ENCODE data around the gene RYR2.
A peak's percentile ranks its signal among the peaks of the same experiment; 100 is the strongest.
"Not testable (repeated sequence)": the region's sequence is repeated elsewhere in the genome, so short reads cannot be mapped to it uniquely, and the experiment has no call there.

The RYR2 gene

DNA sequence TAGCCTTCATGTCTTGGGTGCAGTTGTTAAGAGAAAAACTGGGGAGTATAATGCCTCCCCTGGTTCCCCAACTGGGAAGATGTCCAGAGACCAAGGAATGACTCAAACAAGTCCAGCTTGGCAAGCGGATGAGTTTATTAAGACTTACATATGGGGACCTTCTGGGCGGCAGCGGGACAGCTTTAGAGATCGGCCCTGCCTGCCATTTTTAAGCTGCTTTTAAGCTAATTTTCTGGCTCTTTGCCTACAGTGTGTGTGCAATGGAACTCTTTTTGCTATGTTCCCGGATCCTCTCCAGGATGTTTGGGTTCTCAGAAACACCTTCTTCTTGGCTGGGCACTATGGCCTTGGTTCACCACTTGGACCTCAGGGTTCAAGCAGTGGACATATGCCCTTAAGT is 99.5 kb downstream of the RYR2 start:
- no peak for DNase-seq (ENCODE audit: low spot score)

DNA sequence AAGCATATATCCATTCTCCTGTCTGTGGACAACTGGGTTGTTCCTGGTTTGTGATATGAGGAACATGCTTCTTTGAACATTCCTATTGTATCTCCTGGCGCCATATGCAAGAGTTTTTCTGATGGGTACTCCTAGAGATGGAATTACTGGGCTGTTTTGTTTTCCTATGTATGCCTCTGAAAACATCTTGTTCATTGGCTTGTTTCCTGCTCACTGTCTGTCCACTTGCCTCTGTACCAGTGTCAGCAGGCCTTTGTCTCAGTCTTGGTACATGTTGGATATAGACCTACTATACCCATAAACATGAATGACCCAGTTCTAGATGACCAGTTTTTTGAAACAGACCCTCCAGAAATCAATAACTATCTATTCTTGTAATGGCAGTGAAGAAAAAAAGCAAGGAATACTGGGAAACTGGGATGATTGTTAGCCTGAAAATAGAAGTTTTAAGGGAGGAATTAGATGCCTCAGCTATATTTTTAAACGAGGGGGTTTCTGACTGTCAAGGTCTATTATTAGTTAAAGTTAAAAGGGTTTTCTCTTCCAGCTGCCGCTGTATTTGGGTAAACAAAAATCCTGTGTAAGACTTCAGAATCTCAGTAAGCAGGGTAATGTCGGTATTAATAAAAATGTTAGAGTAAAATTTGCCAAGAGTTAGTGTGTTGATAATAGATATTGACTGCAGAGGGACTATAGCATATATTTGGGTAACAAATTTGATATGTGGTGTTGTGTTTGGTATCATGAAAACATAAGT is 103.6 kb downstream of the RYR2 start:
- DNase-seq (ENCODE audit: low spot score), result no peak

DNA sequence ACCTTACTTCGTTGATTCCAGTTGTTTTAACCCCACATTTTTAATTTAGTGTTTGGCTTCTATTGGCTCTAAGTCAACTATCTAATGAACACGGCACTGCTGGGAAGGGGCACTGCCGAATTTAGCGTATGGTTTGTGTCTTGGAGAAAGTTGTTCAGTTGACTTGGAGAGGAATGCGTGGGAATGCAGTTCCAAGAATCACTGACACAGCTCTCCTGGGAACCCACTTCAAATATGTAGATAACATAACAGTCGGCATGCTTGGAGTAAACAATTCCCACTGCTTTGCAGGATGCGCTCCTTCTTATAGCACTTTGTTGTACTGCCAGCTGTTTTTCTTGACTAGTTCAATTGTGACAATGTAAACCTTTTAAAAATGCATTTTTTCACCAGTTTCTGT is 104.3 kb downstream of the RYR2 start:
- DNase-seq (ENCODE audit: low spot score), result no peak

DNA sequence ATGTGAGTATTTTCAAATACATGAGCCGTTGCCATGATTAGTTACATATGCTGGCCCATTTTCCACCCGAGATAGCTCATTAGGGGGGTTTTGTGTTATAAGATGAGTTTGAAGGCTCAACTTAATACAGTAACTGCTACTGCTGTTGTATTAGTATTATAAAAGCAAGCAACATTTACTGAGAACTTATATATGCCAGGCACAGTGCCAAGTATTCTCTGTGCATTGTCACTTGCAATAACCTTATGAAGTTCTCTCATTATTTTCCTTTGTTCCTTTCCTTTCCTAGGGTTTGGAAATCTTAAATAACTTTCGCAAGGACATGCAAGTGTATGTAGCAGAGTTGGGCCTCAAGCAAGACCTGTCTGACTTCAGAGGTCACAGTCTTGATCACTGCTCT is 107.9 kb downstream of the RYR2 start:
- no peak for DNase-seq (ENCODE audit: low spot score)

DNA sequence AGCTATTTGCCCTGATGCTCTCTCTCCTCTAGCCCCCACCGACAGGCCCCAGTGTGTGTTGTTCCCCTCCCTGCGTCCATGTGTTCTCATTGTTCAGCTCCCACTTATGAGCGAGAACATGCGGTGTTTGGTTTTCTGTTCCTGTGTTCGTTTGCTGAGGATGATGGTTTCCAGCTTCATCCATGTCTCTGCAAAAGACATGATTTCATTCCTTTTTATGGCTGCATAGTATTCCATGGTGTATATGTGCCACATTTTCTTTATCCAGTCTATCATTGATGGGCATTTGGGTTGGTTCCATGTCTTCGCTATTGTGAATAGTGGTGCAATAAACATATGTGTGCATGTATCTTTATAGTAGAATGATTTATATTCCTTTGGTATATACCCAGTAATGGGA is 110.0 kb downstream of the RYR2 start:
- DNase-seq (ENCODE audit: low spot score), result not testable (repeated sequence)

DNA sequence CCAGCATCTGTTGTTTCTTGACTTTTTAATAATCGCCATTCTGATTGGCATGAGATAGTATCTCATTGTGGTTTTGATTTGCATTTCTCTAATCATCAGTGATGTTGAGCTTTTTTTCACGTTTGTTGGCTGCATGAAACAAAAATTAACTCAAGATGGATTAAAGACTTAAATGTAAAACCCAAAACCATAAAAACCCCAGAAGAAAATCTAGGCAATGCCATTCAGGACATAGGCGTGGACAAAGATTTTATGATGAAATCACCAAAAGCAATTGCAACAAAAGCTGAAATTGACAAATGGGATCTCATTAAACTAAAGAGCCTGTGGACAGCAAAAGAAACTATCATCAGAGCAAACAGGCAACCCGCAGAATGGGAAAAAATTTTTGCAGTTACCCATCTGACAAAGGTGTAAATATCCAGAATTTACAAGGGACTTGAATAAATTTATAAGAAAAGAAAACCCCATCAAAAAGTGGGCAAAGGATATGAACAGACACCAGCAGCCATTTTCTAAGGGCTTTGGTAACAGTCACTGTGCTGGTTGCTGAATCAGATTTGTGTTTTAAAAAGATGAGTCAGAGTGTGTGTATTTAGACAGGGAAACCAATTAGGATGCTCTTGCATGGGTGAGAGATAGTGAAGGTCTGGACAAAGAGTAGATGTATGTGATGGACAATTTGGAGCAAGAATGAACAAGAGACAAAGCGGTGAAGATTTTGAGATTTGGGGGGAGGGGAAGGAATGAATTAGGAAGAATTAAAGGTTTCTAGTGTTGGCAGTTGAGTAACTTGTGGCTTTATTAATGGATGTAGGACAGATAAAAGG is 110.7 kb downstream of the RYR2 start:
- no peak for DNase-seq (ENCODE audit: low spot score)

DNA sequence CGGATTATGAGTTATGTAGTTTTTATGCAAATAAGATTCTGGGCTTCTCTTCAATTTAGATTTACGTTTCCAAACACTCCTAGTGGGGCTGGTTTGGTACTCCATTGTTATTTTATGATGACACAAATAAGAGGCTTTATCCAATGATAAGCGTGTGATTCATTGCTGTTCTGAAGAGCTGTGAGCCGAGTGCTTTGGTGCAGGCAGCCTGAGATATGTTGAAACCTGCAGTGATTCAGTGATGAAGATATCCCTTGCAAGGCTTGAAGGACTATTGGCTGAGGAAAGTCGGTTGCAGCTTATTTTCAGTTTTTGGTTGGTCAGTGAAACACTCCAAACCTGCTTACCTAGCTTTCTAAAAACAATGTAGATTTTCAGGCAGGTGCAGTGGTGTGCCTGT is 112.2 kb downstream of the RYR2 start:
- DNase-seq (ENCODE audit: low spot score), result no peak

DNA sequence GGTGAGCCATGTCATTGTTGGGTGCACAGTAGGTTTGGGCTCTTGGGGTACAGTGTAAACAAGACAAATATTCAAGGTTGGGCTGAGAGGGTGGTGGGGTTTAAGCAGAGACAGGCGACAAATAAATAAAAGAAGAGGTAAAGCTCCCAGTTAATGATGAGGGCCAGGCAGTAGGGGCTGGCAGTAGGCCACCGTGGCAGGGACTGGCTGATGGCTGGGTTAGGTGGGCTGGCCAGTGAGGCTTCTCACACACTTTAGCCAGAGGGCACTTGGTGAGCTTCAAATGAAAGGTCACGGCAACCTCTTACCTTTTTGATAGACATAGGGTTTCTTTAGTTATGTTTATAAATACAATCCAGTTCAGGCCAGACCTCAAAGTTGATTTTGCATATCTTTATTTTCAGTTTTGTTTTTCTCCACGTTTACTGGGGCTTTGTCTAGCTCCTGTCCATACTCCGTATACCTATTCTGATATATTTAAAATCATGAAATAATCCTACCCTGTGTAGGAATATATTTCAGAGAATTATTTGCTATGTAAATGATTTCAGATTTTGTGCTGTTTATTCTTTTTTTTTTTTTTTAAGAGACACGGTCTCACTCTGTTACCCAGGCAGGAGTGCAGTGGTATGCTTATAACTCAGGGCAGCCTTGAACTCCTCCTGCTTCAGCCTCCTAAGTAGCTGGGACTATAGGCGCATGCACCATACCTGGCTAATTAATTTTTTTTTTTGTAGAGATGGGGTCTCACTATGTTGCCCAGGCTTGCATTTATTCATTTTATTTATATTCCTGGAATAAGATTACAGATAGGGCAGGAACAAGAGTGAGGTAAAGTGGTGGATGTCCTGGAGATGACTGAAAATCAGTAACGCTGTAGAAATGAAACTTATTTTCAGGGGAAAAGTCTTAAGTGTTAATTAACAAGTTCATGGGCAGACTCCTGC is 122.7 kb downstream of the RYR2 start:
- no peak for DNase-seq (ENCODE audit: low spot score)

DNA sequence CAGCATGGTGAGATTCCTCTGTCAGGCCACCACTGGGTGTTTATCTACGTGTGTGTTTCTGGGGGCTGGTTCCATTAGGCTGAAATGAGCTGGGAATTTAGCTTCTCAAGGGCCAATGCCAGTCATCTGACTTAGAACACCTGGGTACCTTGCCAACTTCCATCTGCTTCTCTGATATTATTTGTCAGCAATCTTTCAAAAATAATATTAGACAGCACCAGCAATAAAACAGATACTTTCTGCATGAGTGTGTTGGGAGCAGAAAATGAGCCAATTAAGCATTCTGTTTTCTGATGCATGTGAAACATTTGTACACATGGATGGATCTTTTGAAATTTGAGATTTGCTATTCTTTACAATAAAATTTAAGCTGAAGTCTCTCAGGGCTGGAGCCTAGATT is 124.1 kb downstream of the RYR2 start:
- DNase-seq (ENCODE audit: low spot score), result no peak

DNA sequence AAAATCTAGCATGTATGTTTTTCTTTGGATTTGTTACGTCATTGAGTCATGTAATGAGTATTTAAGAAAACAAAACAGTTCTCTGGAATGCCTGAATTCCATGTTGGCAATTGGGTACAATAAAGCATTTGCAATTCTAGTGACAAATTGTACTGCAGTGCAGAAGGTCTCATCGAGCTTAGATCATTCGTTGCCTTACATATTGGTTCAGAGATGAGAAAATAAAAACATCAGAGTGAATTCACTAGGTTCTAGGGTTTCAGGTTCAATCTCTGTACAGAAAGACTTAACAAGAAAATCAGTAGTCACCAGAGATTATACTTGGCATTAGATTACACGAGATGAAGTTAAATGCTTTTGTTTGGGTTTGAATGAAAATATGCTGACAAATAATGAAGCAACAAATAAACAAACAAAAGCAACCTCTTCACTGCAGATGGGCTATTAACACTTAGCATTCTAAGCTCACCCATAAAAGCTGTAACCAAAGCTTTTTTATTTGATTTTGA is 124.7 kb downstream of the RYR2 start:
- DNase-seq (ENCODE audit: low spot score), result no peak

DNA sequence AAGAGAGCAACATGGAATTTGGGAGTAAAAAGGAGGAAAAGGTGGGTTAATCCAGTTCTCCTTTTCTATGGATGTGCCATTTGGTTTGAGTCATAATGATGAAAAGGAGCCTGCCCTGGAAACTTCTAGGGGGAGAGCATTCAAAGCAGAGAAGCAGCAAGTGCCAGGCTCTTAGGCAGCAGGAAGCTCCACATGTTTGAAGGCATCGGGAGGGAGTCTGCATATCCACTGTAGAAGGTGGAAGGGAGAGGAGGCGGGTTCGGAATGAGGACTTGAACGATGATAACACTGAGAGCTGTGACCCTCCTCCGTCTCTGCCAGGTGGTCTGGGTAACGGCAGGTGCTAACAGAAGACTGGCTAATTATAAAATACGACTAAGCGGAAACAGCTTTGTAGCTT is 128.2 kb downstream of the RYR2 start:
- no peak for DNase-seq (ENCODE audit: low spot score)

DNA sequence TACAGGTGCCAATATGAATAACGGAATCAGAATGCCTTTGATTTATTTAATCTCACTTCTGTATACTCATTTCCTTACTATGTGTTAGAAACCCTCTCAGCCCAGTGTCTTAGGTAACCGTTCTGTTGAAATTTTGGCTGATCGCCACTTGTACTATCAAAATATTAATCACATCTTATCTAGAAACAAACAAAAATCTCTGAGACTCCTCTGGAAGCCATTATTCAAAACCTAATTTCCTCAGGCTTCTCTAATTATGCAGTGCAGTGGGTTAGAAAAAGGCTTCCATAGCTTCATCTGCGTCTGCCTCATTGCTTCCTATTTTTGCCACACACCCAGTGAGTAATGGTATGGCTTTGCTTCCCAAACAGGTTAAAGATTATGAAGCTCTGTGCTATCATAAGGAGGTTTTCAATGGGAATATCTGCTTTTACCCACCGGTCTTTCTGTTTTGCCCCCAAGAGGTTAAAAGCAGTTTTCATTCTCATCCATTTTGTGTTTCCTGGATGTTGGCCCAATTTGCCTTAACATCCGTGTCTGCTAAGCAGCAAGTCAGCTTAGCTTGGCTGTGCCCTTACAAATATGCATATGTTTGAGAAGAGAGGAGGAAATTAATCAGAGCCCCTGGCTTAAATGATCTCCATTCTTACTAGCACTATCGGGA is 129.6 kb downstream of the RYR2 start:
- DNase-seq (ENCODE audit: low spot score), result no peak

DNA sequence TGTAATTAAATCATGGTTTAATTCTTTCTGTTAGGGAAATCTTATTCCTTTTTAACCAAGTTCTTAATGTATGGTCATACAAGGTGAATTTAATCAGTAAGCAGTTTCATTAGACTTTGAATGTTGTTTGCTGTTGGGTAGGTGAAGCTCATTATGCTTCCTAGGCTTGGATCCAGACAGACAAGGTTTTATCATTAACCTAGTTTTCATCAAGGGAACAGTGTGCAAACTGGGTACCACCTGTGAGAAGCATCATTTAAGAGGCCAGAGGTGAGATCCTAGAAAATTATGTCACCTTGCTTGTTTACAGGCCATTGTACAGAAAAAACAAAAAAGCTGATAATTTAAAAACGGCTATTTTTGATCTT is 130.1 kb downstream of the RYR2 start:
- no peak for DNase-seq (ENCODE audit: low spot score)

DNA sequence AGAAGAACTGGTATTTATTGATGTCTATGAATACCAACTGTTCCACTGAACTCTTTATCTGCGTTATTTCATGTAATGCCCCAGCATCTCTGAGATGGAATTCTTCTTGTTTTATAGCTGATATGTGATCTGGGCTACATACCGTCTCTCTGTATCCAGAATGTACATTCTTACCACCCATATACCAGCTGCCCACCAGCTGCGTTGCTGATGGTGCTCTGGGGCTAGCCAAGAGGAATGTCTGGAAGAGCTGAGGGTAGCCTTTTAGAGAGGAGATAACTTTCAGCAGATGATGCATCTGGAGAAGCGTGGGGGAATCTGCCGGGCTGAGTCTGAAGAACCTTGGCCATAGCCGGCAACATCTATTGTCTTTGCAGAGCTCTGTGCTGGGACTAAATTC is 137.5 kb downstream of the RYR2 start:
- DNase-seq (ENCODE audit: low spot score), result no peak

DNA sequence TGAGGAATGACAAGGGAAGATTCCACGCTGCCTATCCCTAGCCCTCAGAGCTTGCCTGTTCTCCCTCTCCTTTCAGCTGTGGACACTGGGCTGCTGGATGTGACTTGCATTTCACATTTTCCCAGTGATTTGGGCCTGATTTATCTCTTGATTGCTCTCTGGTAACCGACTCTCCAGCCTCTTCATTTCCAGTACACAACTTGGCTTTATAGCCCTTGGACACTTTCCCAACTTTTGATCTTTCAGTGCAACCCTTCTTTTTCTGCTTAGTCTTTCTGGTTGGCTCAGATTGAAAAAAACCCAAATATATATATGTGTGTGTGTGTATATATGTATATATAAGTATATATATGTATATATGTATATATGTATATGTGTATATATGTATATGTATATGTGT is 138.3 kb downstream of the RYR2 start:
- DNase-seq (ENCODE audit: low spot score), result no peak

DNA sequence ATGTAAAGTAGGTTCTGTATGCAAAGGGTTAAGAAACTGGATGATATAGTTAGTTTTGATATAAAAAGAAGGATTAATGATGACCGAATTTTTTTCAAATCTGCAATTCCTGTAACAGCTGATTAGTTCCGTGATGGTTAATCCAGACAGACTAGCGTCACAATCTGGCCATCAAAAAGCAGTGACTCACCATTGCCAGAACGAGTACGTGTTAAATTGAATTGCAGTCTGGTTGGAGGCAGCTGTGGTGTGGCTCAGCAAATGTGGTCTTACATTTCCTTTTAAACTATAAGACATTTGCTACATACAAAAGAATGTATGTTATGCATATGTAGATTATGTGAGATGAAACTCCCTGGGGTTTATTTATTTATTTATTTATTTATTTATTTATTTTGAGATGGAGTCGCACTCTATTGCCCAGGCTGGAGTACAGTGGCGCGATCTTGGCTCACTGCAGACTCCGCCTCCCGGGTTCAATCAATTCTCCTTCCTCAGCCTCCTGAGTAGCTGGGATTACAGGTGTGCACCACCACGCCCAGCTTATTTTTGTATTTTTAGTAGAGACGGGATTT is 139.8 kb downstream of the RYR2 start:
- peak; percentile 30 for DNase-seq (ENCODE audit: low spot score)

DNA sequence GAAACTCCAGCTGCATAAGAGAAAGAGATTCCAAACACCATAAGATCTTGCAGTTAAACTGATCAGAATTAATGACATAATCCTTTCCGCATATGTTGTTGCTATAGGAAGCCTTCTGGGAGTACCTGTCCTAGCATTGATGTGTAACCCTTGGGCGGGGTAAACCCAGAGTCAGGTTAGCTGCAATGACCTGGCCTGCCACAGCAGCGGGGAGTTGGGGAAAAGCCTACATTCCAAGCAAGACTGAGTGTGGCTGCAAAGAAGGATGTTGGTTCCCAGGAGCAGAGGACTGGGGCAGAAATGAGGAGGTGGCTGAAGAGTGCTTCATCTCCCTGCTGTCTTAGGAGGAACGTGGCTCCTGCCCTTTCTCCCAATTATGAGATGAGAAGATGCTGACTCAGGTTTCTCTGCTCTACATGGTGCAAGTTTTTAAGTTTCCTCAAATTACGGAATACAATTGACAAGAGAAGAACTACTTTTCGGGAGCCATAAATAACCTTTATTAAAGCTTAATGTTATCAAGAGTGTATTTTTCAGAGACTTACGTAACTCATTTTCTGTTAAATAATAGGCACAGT is 142.1 kb downstream of the RYR2 start:
- no peak for DNase-seq (ENCODE audit: low spot score)

DNA sequence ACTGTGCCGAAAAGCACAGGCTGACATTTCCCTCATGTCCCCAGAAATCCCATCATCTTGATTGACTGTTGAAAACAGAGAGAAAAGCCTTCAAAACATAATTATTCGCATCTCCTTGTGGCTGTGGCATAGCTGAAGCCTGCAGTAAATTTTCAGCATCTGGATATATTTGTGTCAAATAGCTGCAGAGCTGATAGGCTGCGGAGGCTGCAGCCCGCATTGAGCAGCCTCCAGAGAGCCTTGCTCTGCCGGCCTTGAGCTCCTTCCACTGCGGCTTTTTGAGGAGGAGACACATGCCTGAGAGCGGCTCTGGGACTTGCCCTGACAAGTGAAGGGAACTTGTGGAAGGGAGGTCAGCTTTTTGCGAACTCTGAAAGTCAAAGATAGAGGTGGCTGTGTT is 144.7 kb downstream of the RYR2 start:
- no peak for DNase-seq (ENCODE audit: low spot score)

DNA sequence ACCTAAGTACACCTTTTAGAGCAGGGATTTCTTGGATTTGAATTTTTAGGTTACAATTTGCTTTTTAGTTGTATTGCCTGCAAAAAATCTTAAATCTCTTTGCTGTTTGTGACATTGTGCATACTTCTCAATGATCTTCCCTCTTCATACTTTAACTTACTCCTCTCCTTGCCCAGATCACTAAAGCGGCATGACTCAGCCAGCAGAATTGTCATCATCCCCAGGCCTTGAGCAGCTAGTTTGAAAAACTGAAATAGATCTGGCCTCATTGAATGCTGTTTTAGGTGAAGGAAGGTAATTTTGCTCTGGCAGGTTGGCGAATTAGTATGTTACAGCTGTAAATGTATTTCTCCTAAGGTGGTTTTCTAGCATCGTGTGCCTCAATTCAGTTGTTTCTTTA is 145.9 kb downstream of the RYR2 start:
- no peak for DNase-seq (ENCODE audit: low spot score)

DNA sequence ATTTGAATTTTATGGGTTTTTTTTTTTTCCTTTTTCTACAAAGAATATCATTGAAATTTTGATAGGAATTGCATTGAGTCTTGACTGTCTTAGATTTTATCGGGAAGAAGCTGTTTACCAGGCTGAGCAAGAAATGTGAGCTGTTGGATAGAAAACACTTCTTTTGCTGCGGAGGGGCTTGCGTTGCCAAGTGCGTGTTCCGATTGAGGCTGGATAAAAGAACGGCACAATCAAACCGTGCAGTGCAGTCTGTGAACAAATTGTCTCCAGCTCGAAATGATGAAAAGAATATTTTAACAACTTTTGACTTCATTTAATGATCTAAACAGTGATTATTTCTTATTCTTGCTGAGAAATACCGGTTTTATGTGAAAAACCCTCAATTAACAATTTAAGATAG is 149.4 kb downstream of the RYR2 start:
- DNase-seq (ENCODE audit: low spot score), result no peak
